ENCODE data around the gene TBCE. TPM values are rescaled to one million over a fixed set of nuclear protein-coding genes. Genes with fewer than 3 reads are reported as not detected.

Gene TBCE
- polyA plus RNA-seq, 3 donors = 15.4 to 19.4 (median 17.6) TPM

GRCh38 chr1:235341334-235341733 is 25.9 kb upstream of the TBCE start:
- Histone ChIP-seq H3K4me3 (replicated peaks in 1 of 3; ENCODE audit: low read depth in 2 of 3, low read length in 3 of 3) (no peak overlapping the region), H3K36me3 (replicated peaks in 1 of 2; ENCODE audit: control insufficient read depth in 1 of 2, insufficient read depth in 2 of 2, low read length in 2 of 2) (peaks cover 42 to 77% of the 10 kb centered on the region in 2 donors), H3K4me2 (replicated peaks; ENCODE audit: extremely low read depth, low read length, poor library complexity, severe bottlenecking) (no peak overlapping the region), H3K27ac (ENCODE audit: low read depth in 1 of 2, low read length in 2 of 2) (no peak overlapping the region), H3K27me3 (ENCODE audit: control insufficient read depth in 2 of 2, insufficient read depth in 2 of 2, low read length in 2 of 2) (no peaks in the 10 kb centered on the region), H3K9ac (ENCODE audit: insufficient read depth, low read length, poor library complexity, severe bottlenecking) (no peak overlapping the region), H4K20me1 (ENCODE audit: insufficient read depth, low read length) (peaks cover 12% of the 10 kb centered on the region), H2AFZ (ENCODE audit: insufficient read depth, low read depth, low read length, poor library complexity, severe bottlenecking) (no peak overlapping the region), H3K9me3 (replicated peaks in 1 of 2; ENCODE audit: control insufficient read depth in 1 of 2, insufficient read depth in 1 of 2, low read length in 2 of 2) (no peaks in the 10 kb centered on the region), H3K4me1 (ENCODE audit: control insufficient read depth in 1 of 2, insufficient read depth in 2 of 2, low read length in 2 of 2) (peaks cover 0 to 5% of the 10 kb centered on the region in 2 donors), H3K79me2 (ENCODE audit: insufficient read depth, low read length) (peaks cover 6% of the 10 kb centered on the region)
- no peaks in the 10 kb centered on the region for H3K9me3 Mint-ChIP-seq
- no peak overlapping the region for H3K27ac Mint-ChIP-seq
- no peak for DNase-seq
- no peaks in the 10 kb centered on the region for H3K27me3 Mint-ChIP-seq (ENCODE audit: low read depth in 3 of 3)
- TF ChIP-seq CTCF (IDR thresholded peaks at IDR 0.05) = no peak
- intact Hi-C loops (cut with micrococcal nuclease) = no loop called here
- H3K4me1 Mint-ChIP-seq = peaks cover 6% of the 10 kb centered on the region
- WGBS (ENCODE audit: insufficient coverage) = no CpG with 5 or more reads among the region's 1 CpG
- H3K4me3 Mint-ChIP-seq = no peak overlapping the region
- H3K36me3 Mint-ChIP-seq = peaks cover 53 to 63% of the 10 kb centered on the region in 2 donors

GRCh38 chr1:235342039-235342438 is 25.2 kb upstream of the TBCE start:
- Mint-ChIP-seq H3K27ac (no peak overlapping the region), H3K27me3 (ENCODE audit: low read depth in 3 of 3) (no peaks in the 10 kb centered on the region), H3K4me1 (peaks cover under 1% of the 10 kb centered on the region), H3K36me3 (peaks cover 53 to 63% of the 10 kb centered on the region in 2 donors), H3K9me3 (no peaks in the 10 kb centered on the region), H3K4me3 (no peak overlapping the region)
- Histone ChIP-seq H3K9ac (ENCODE audit: insufficient read depth, low read length, poor library complexity, severe bottlenecking) (no peak overlapping the region), H3K79me2 (ENCODE audit: insufficient read depth, low read length) (peaks cover 2% of the 10 kb centered on the region), H3K4me3 (replicated peaks in 1 of 3; ENCODE audit: low read depth in 2 of 3, low read length in 3 of 3) (no peak overlapping the region), H3K4me2 (replicated peaks; ENCODE audit: extremely low read depth, low read length, poor library complexity, severe bottlenecking) (no peak overlapping the region), H4K20me1 (ENCODE audit: insufficient read depth, low read length) (peaks cover 9% of the 10 kb centered on the region), H3K9me3 (replicated peaks in 1 of 2; ENCODE audit: control insufficient read depth in 1 of 2, insufficient read depth in 1 of 2, low read length in 2 of 2) (no peaks in the 10 kb centered on the region), H3K27me3 (ENCODE audit: control insufficient read depth in 2 of 2, insufficient read depth in 2 of 2, low read length in 2 of 2) (no peaks in the 10 kb centered on the region), H3K36me3 (replicated peaks in 1 of 2; ENCODE audit: control insufficient read depth in 1 of 2, insufficient read depth in 2 of 2, low read length in 2 of 2) (peaks cover 38 to 70% of the 10 kb centered on the region in 2 donors), H2AFZ (ENCODE audit: insufficient read depth, low read depth, low read length, poor library complexity, severe bottlenecking) (no peak overlapping the region), H3K4me1 (ENCODE audit: control insufficient read depth in 1 of 2, insufficient read depth in 2 of 2, low read length in 2 of 2) (no peaks in the 10 kb centered on the region), H3K27ac (ENCODE audit: low read depth in 1 of 2, low read length in 2 of 2) (no peak overlapping the region)
- intact Hi-C loops (cut with micrococcal nuclease) = no loop called here
- no peak for TF ChIP-seq CTCF (IDR thresholded peaks at IDR 0.05)
- DNase-seq = no peak
- WGBS (ENCODE audit: insufficient coverage) = 100% methylated on average over 3 of the region's 6 CpGs

All from CD14-positive monocyte (primary cell).